IMR-90 (cell line): Measurements from ENCODE around the gene ELMO1. TPM values are rescaled to one million over a fixed set of nuclear protein-coding genes. Genes with fewer than 3 reads are reported as not detected.

ENCODE experiments used
- ATAC-seq: fragments of 200-7000 bp; cut with Tn5 transposase; 2 replicates; pipeline ENCODE4 v1.9.1; 2020; ENCODE audit warnings: low read depth, mild to moderate bottlenecking, moderate library complexity
- BruUV-seq: library from RNA; stranded (reverse); fragments of 400-500 nt; replicated peaks from 2 replicates; lab custom pipeline; 2021; lab: Mats Ljungman, UMichigan
- CTCF ChIA-PET: fragments of 300-600 bp; formaldehyde crosslinking; extraction: SDS; loops from one replicate; lab custom pipeline; 2021; ENCODE audit warnings: antibody characterized with exemption; lab: Yijun Ruan, JAX
- POLR2A ChIA-PET: fragments of 300-600 bp; sonication (Branson Sonifier 250); formaldehyde crosslinking; loops from one replicate; lab custom pipeline; 2022; ENCODE audit warnings: antibody characterized with exemption; ENCODE audit not compliant: unreplicated experiment; lab: Charles Lee
- DNase-seq: peaks from one replicate; pipeline ENCODE4 v3.0.0; 2013
- H2AFZ ChIP-seq: replicated peaks from 2 replicates; pipeline ENCODE3; 2013; ENCODE audit warnings: low read length, mild to moderate bottlenecking; ENCODE audit not compliant: poor library complexity
- H2AK5ac ChIP-seq: 2 replicates; pipeline ENCODE4 v1.6.1; 2013; ENCODE audit warnings: low read depth, low read length, inconsistent platforms
- H2AK9ac ChIP-seq: replicated peaks from 2 replicates; pipeline ENCODE3; 2013; ENCODE audit warnings: mild to moderate bottlenecking, low read depth, low read length, moderate library complexity; ENCODE audit not compliant: poor library complexity
- H2BK120ac ChIP-seq: 2 replicates; pipeline ENCODE4 v1.6.1; 2013; ENCODE audit warnings: low read depth, low read length, inconsistent platforms
- H2BK15ac ChIP-seq: 3 replicates; pipeline ENCODE4 v1.6.1; 2013; ENCODE audit warnings: low read depth, low read length, inconsistent platforms
- H2BK20ac ChIP-seq: 2 replicates; pipeline ENCODE4 v1.6.1; 2013; ENCODE audit warnings: low read depth, mild to moderate bottlenecking, inconsistent platforms, low read length, moderate library complexity
- H2BK5ac ChIP-seq: 2 replicates; pipeline ENCODE4 v1.6.1; 2013; ENCODE audit warnings: mild to moderate bottlenecking, low read depth, low read length, inconsistent platforms; ENCODE audit not compliant: poor library complexity, severe bottlenecking
- H3K14ac ChIP-seq: replicated peaks from 2 replicates; pipeline ENCODE4 v1.6.1; 2013; ENCODE audit warnings: low read depth, low read length, inconsistent platforms
- H3K18ac ChIP-seq: 2 replicates; pipeline ENCODE4 v1.6.1; 2013; ENCODE audit warnings: low read depth, low read length, control low read depth
- H3K23ac ChIP-seq: 2 replicates; pipeline ENCODE4 v1.6.1; 2013; ENCODE audit warnings: low read depth, low read length, inconsistent platforms
- H3K27ac ChIP-seq: 2 replicates; pipeline ENCODE4 v1.5.1; 2013; ENCODE audit warnings: mild to moderate bottlenecking, control low read depth, low read length; ENCODE audit not compliant: insufficient read depth
- H3K27me3 ChIP-seq: 2 replicates; pipeline ENCODE4 v1.6.1; 2013; ENCODE audit warnings: low read length; ENCODE audit not compliant: control insufficient read depth, insufficient read depth
- H3K36me3 ChIP-seq: 2 replicates; pipeline ENCODE4 v1.6.1; 2013; ENCODE audit warnings: low read length, mixed read lengths; ENCODE audit not compliant: control insufficient read depth, insufficient read depth
- H3K4ac ChIP-seq: 2 replicates; pipeline ENCODE4 v1.6.1; 2013; ENCODE audit warnings: low read depth, low read length, inconsistent platforms
- H3K4me1 ChIP-seq: 2 replicates; pipeline ENCODE4 v1.6.1; 2013; ENCODE audit warnings: low read length, mixed read lengths; ENCODE audit not compliant: control insufficient read depth, insufficient read depth
- H3K4me2 ChIP-seq: 2 replicates; pipeline ENCODE4 v1.6.1; 2013; ENCODE audit warnings: low read depth, mild to moderate bottlenecking, control low read depth, low read length, moderate library complexity
- H3K4me3 ChIP-seq: 2 replicates; pipeline ENCODE4 v1.5.1; 2013; ENCODE audit warnings: low read depth, mild to moderate bottlenecking, control low read depth, low read length, moderate library complexity; ENCODE audit not compliant: insufficient read depth
- H3K56ac ChIP-seq: 2 replicates; pipeline ENCODE4 v1.6.1; 2013; ENCODE audit warnings: low read length, inconsistent platforms; ENCODE audit not compliant: insufficient read depth; ENCODE audit errors: extremely low read depth
- H3K79me1 ChIP-seq, 2 experiments: 2 replicates each; pipeline ENCODE4 v1.6.1; 2013; ENCODE audit warnings: low read length in 2 of 2, inconsistent platforms in 1 of 2, low read depth in 1 of 2
- H3K9ac ChIP-seq: 2 replicates; pipeline ENCODE4 v1.6.1; 2013; ENCODE audit warnings: low read depth, low read length, control low read depth
- H3K9me1 ChIP-seq: 2 replicates; pipeline ENCODE4 v1.6.1; 2013; ENCODE audit warnings: low read length, inconsistent platforms; ENCODE audit not compliant: insufficient read depth
- H3K9me3 ChIP-seq: 2 replicates; pipeline ENCODE4 v1.6.1; 2013; ENCODE audit warnings: low read length; ENCODE audit not compliant: control insufficient read depth, insufficient read depth
- H4K20me1 ChIP-seq: 2 replicates; pipeline ENCODE4 v1.6.1; 2013; ENCODE audit warnings: low read length, inconsistent platforms; ENCODE audit not compliant: insufficient read depth
- H4K5ac ChIP-seq: 2 replicates; pipeline ENCODE4 v1.6.1; 2013; ENCODE audit warnings: mild to moderate bottlenecking, low read depth, low read length, control low read depth
- H4K8ac ChIP-seq, 2 experiments: 2 replicates each; pipeline ENCODE4 v1.6.1; 2013; ENCODE audit warnings: low read depth in 2 of 2, low read length in 2 of 2, control low read depth in 1 of 2, inconsistent platforms in 1 of 2
- H4K91ac ChIP-seq: 2 replicates; pipeline ENCODE4 v1.6.1; 2013; ENCODE audit warnings: low read depth, low read length, inconsistent platforms; ENCODE audit not compliant: insufficient read depth
- BHLHE40 ChIP-seq: fragments of 150-350 bp; IDR thresholded peaks from 2 replicates; pipeline ENCODE4 v1.6.1; 2016; ENCODE audit warnings: mild to moderate bottlenecking, low read depth, low read length
- CEBPB ChIP-seq: IDR thresholded peaks from 2 replicates; pipeline ENCODE4 v1.6.1; 2012; ENCODE audit warnings: low read depth, low read length, improper control_type of control experiment
- CHD1 ChIP-seq: IDR thresholded peaks from 2 replicates; pipeline ENCODE4 v1.6.1; 2012; ENCODE audit warnings: low read depth, low read length, improper control_type of control experiment
- CTCF ChIP-seq: conservative IDR thresholded peaks from 2 replicates; pipeline ENCODE4 v1.5.1; 2012; ENCODE audit warnings: mild to moderate bottlenecking, low read depth, low read length, improper control_type of control experiment
- ELK1 ChIP-seq: fragments of 150-350 bp; IDR thresholded peaks from 2 replicates; pipeline ENCODE4 v1.6.1; 2016; ENCODE audit warnings: low read depth, mild to moderate bottlenecking, low read length, moderate library complexity, borderline replicate concordance
- FOS ChIP-seq: fragments of 150-350 bp; IDR thresholded peaks from 2 replicates; pipeline ENCODE4 v1.6.1; 2016; ENCODE audit warnings: low read depth, low read length
- MAFK ChIP-seq: IDR thresholded peaks from 2 replicates; pipeline ENCODE4 v1.6.1; 2012; ENCODE audit warnings: low read depth, low read length, improper control_type of control experiment
- MAZ ChIP-seq: IDR thresholded peaks from 2 replicates; pipeline ENCODE4 v1.6.1; 2012; ENCODE audit warnings: low read depth, mild to moderate bottlenecking, low read length, improper control_type of control experiment, moderate library complexity, borderline replicate concordance
- MXI1 ChIP-seq: IDR thresholded peaks from 2 replicates; pipeline ENCODE4 v1.6.1; 2012; ENCODE audit warnings: low read depth, mild to moderate bottlenecking, low read length, moderate library complexity, borderline replicate concordance
- NFE2L2 ChIP-seq: fragments of 150-350 bp; IDR thresholded peaks from 2 replicates; pipeline ENCODE4 v1.6.1; 2016; ENCODE audit warnings: low read depth, mild to moderate bottlenecking, low read length
- POLR2A ChIP-seq: IDR thresholded peaks from 2 replicates; pipeline ENCODE4 v1.6.1; 2012; ENCODE audit warnings: mild to moderate bottlenecking, low read depth, low read length
- RAD21 ChIP-seq: IDR thresholded peaks from 2 replicates; pipeline ENCODE4 v1.6.1; 2012; ENCODE audit warnings: low read length, improper control_type of control experiment
- RCOR1 ChIP-seq: IDR thresholded peaks from 2 replicates; pipeline ENCODE4 v1.6.1; 2012; ENCODE audit warnings: mild to moderate bottlenecking, low read length, improper control_type of control experiment; ENCODE audit not compliant: insufficient replicate concordance
- RFX5 ChIP-seq: IDR thresholded peaks from 2 replicates; pipeline ENCODE4 v1.8.0; 2012; ENCODE audit warnings: low read depth, mild to moderate bottlenecking, low read length, moderate library complexity
- SMC3 ChIP-seq: fragments of 150-350 bp; IDR thresholded peaks from 2 replicates; pipeline ENCODE4 v1.6.1; 2016; ENCODE audit warnings: low read depth, mild to moderate bottlenecking, antibody characterized with exemption, low read length, moderate library complexity
- USF2 ChIP-seq: fragments of 150-350 bp; IDR thresholded peaks from 2 replicates; pipeline ENCODE4 v1.6.1; 2017; ENCODE audit warnings: mild to moderate bottlenecking, antibody characterized with exemption, low read length, low read depth
- WGBS, 2 experiments: methylation state at CpG; one replicate each; pipeline versions ENCODE4 v1.1.5 to v1.1.7; 2013; ENCODE audit warnings: missing lambda C conversion rate in 2 of 2; ENCODE audit not compliant: insufficient read length in 1 of 2; ENCODE audit errors: extremely low coverage in 2 of 2; 5-methylcytosine and 5-hydroxymethylcytosine counted together
- dilution Hi-C: fragments of 300-500 bp; cut with HindIII; formaldehyde crosslinking; loops from one replicate; pipeline ENCODE4 v1.14.3; 2018; ENCODE audit warnings: low sequenced_read_pairs; ENCODE audit not compliant: unreplicated experiment
- in situ Hi-C: fragments of 300-500 bp; cut with MboI; formaldehyde crosslinking; loops from 3 replicates; pipeline ENCODE4 v1.14.3; 2019; ENCODE audit warnings: low sequenced_read_pairs, inconsistent platforms, mixed read lengths
- intact Hi-C: fragments of 100-400 bp; cut with micrococcal nuclease; formaldehyde crosslinking; loops from 2 replicates; pipeline ENCODE4 v1.10.0; 2022
- polyA plus RNA-seq, 3 experiments: library from polyadenylated mRNA; depleted of rRNA; stranded (reverse); fragments of >200 nt; gene quantifications; 2 replicates each; pipeline ENCODE4 v1.2.3, GENCODE V29; 2012; ENCODE audit warnings: low replicate concordance in 1 of 3
- total RNA-seq: library from RNA; depleted of rRNA; stranded (reverse); fragments of >200 nt; gene quantifications from 2 replicates; pipeline ENCODE4 v1.2.3, GENCODE V29; 2012

The ELMO1 gene
- total and polyA plus RNA-seq, 2 of the 4 experiments (the other 2 are of a cell fraction) = 0.03 TPM; not detected in 1

- no TSS peak for BruUV-seq
- dilution Hi-C loops = no loop called here
- H3K4me3 ChIP-seq = no peak overlapping the region
- no peak overlapping the region for H4K5ac ChIP-seq
- no peak overlapping the region for H2BK15ac ChIP-seq
- H3K9ac ChIP-seq = no peak overlapping the region
- no peak overlapping the region for H2BK5ac ChIP-seq
- ATAC-seq (no peak), DNase-seq (no peak)
- no peak overlapping the region for H3K23ac ChIP-seq
- H3K9me3 ChIP-seq = peaks cover 17% of the 10 kb centered on the region
- no peak overlapping the region for H2AK5ac ChIP-seq
- H4K20me1 ChIP-seq = no peaks in the 10 kb centered on the region
- H3K9me1 ChIP-seq = no peaks in the 10 kb centered on the region
- no peaks in the 10 kb centered on the region for H3K4me1 ChIP-seq
- no peak overlapping the region for H3K27ac ChIP-seq
- no peaks in the 10 kb centered on the region for H3K27me3 ChIP-seq
- no peaks in the 10 kb centered on the region for H3K36me3 ChIP-seq
- H2AK9ac ChIP-seq = no peak overlapping the region
- H2BK20ac ChIP-seq = no peak overlapping the region
- intact Hi-C loops = no loop called here
- H4K91ac ChIP-seq = no peak overlapping the region
- ChIA-PET POLR2A (no interaction called here), CTCF (no interaction called here)
- 27% methylated on average over 2 of the region's 2 CpGs; no CpG with 5 or more reads in 1 of the 2 experiments for WGBS, 2 experiments
- no peak overlapping the region for H3K4me2 ChIP-seq
- no peak overlapping the region for H2BK120ac ChIP-seq
- no peak overlapping the region for H3K18ac ChIP-seq
- no peak overlapping the region for H3K14ac ChIP-seq
- in situ Hi-C loops = no loop called here
- no peak overlapping the region for H3K56ac ChIP-seq
- TF ChIP-seq ELK1 = no peak
- no peak for TF ChIP-seq MAZ
- no peak for TF ChIP-seq RCOR1
- TF ChIP-seq CHD1 = no peak
- no peak for TF ChIP-seq RAD21
- TF ChIP-seq CTCF = no peak
- no peak for TF ChIP-seq MAFK
- no peak for TF ChIP-seq POLR2A
- no peak for TF ChIP-seq FOS
- TF ChIP-seq NFE2L2 = no peak
- no peak for TF ChIP-seq CEBPB
- no peak for TF ChIP-seq RFX5
- TF ChIP-seq BHLHE40 = no peak
- TF ChIP-seq MXI1 = no peak
- no peak for TF ChIP-seq SMC3
- TF ChIP-seq USF2 = no peak
- H3K79me1 ChIP-seq = no peaks in the 10 kb centered on the region
- no peak overlapping the region for H4K8ac ChIP-seq
- H3K4ac ChIP-seq = no peak overlapping the region
- no peak overlapping the region for H2AFZ ChIP-seq
Observed at GRCh38 chr7:37329940-37330339, 118.7 kb downstream of the ELMO1 start.
